Activated CD4-positive, alpha-beta memory T cell treated with anti-CD3 and anti-CD28 coated beads, Interleukin-2, amount 10 ng/mL, durations not matched to agents 7 days and 5 days (primary cell): Measurements from ENCODE around the gene MACROH2A1. TPM values are rescaled to one million over a fixed set of nuclear protein-coding genes. Genes with fewer than 3 reads are reported as not detected.

Source experiments
- CTCF ChIA-PET: fragments of 350-600 bp; sonication (Branson Sonifier 250); formaldehyde crosslinking; loops from one replicate; lab custom pipeline; 2021; ENCODE audit warnings: antibody characterized with exemption, inconsistent platforms; lab: Charles Lee
- POLR2A ChIA-PET: fragments of 350-600 bp; sonication (Branson Sonifier 250); formaldehyde crosslinking; loops from one replicate; lab custom pipeline; 2021; ENCODE audit warnings: antibody characterized with exemption; lab: Charles Lee
- DNase-seq: peaks from one replicate; pipeline ENCODE4 v3.0.0-alpha.2; 2020
- H3K27ac Mint-ChIP-seq: one replicate; pipeline ENCODE4 v1.8.0; 2021; ENCODE audit warnings: mild to moderate bottlenecking, mixed read lengths
- H3K27me3 Mint-ChIP-seq: one replicate; pipeline ENCODE4 v1.8.0; 2021; ENCODE audit warnings: mixed read lengths
- H3K36me3 Mint-ChIP-seq: one replicate; pipeline ENCODE4 v1.8.0; 2021; ENCODE audit warnings: low read depth, mixed read lengths
- H3K4me1 Mint-ChIP-seq: one replicate; pipeline ENCODE4 v1.8.0; 2021; ENCODE audit warnings: mixed read lengths
- H3K4me3 Mint-ChIP-seq: one replicate; pipeline ENCODE4 v1.8.0; 2021; ENCODE audit warnings: mild to moderate bottlenecking, mixed read lengths
- H3K9me3 Mint-ChIP-seq: one replicate; pipeline ENCODE4 v1.8.0; 2021; ENCODE audit warnings: mixed read lengths
- total RNA-seq, 2 experiments: library from RNA; stranded (reverse); gene quantifications; one replicate each; pipeline ENCODE4 v1.2.3, GENCODE V29; 2021

Gene MACROH2A1
- total RNA-seq, 2 experiments from 2014 or later, result 248 to 263 TPM

GRCh38 chr5:135303582-135304173 lies 95.4 kb downstream of the MACROH2A1 start:
- ChIA-PET CTCF (no interaction called here), POLR2A (no interaction called here)
- Mint-ChIP-seq H3K9me3 (no peaks in the 10 kb centered on the region), H3K36me3 (no peaks in the 10 kb centered on the region), H3K27ac (no peak overlapping the region), H3K4me1 (peaks cover 13% of the 10 kb centered on the region), H3K4me3 (no peak overlapping the region), H3K27me3 (peaks cover 48% of the 10 kb centered on the region)
- no peak for DNase-seq

- no peak overlapping the region for H3K27ac Mint-ChIP-seq
- peaks cover 3% of the 10 kb centered on the region for H3K4me1 Mint-ChIP-seq
- no peak for DNase-seq
- H3K9me3 Mint-ChIP-seq, result no peaks in the 10 kb centered on the region
- no peaks in the 10 kb centered on the region for H3K36me3 Mint-ChIP-seq
- POLR2A ChIA-PET, result interaction anchor here (0.6 kb wide), 1 partner anchor 613 kb away, joined by 3 read pairs; no protein-coding TSS in a partner anchor
- no peak overlapping the region for H3K4me3 Mint-ChIP-seq
- H3K27me3 Mint-ChIP-seq, result peaks cover 60% of the 10 kb centered on the region
- CTCF ChIA-PET, result no interaction called here
These were observed 101.9 kb downstream of the MACROH2A1 start for GRCh38 chr5:135296900-135297816.

- Mint-ChIP-seq H3K4me1 (peaks cover 3% of the 10 kb centered on the region), H3K27me3 (peaks cover 54% of the 10 kb centered on the region), H3K27ac (no peak overlapping the region), H3K36me3 (no peaks in the 10 kb centered on the region), H3K9me3 (no peaks in the 10 kb centered on the region), H3K4me3 (no peak overlapping the region)
- CTCF ChIA-PET, result no interaction called here
- POLR2A ChIA-PET, result no interaction called here
- DNase-seq, result no peak
These were observed 103.2 kb downstream of the MACROH2A1 start for GRCh38 chr5:135295852-135296251.

GRCh38 chr5:135294793-135295192 lies 104.2 kb downstream of the MACROH2A1 start:
- Mint-ChIP-seq H3K27ac (no peak overlapping the region), H3K27me3 (peaks cover 51% of the 10 kb centered on the region), H3K4me1 (peaks cover 3% of the 10 kb centered on the region), H3K9me3 (no peaks in the 10 kb centered on the region), H3K4me3 (no peak overlapping the region), H3K36me3 (no peaks in the 10 kb centered on the region)
- no peak for DNase-seq
- POLR2A ChIA-PET, result no interaction called here
- CTCF ChIA-PET, result no interaction called here

- no peaks in the 10 kb centered on the region for H3K36me3 Mint-ChIP-seq
- no peaks in the 10 kb centered on the region for H3K9me3 Mint-ChIP-seq
- H3K27me3 Mint-ChIP-seq, result peaks cover 59% of the 10 kb centered on the region
- ChIA-PET POLR2A (no interaction called here), CTCF (no interaction called here)
- no peaks in the 10 kb centered on the region for H3K4me1 Mint-ChIP-seq
- H3K4me3 Mint-ChIP-seq, result no peak overlapping the region
- DNase-seq, result no peak
- H3K27ac Mint-ChIP-seq, result no peak overlapping the region
These were observed 109.4 kb downstream of the MACROH2A1 start for GRCh38 chr5:135289651-135290050.

- POLR2A ChIA-PET, result no interaction called here
- Mint-ChIP-seq H3K4me1 (no peaks in the 10 kb centered on the region), H3K36me3 (no peaks in the 10 kb centered on the region), H3K9me3 (no peaks in the 10 kb centered on the region), H3K27ac (no peak overlapping the region), H3K27me3 (peaks cover 66% of the 10 kb centered on the region), H3K4me3 (no peak overlapping the region)
- CTCF ChIA-PET, result no interaction called here
- DNase-seq, result no peak
These were observed 111.5 kb downstream of the MACROH2A1 start for GRCh38 chr5:135287551-135287950.

Other genes with a start within 250 kb of the MACROH2A1 start
- gene DCANP1, start 48.1 kb upstream of the MACROH2A1 start, total RNA-seq, result not detected
- not detected for gene TIFAB, start 53.1 kb upstream of the MACROH2A1 start, total RNA-seq
- gene NEUROG1, start 136.7 kb upstream of the MACROH2A1 start, total RNA-seq, result not detected
- gene CXCL14, start 179.8 kb upstream of the MACROH2A1 start, total RNA-seq, result not detected